Measurements from ENCODE around the gene EDAR. TPM values are rescaled to one million over a fixed set of nuclear protein-coding genes. Genes with fewer than 3 reads are reported as not detected.

EDAR gene
- total and polyA plus RNA-seq, 9 of the 15 experiments (the other 6 are each of a cell fraction or from before 2014, with no cell fraction given), result 0.01 TPM; not detected in 8

- ChIA-PET CTCF (ENCODE audit: low intra/inter-chr PET ratio) (no interaction called here), POLR2A (no interaction called here)
- 0% methylated on average over 13 of the region's 13 CpGs for WGBS (ENCODE audit: insufficient coverage, low coverage, missing lambda C conversion rate)
- Histone ChIP-seq H3K27me3 (ENCODE audit: control insufficient read depth in 2 of 2, insufficient read depth in 2 of 2, low read length in 2 of 2) (peaks cover 49 to 79% of the 10 kb centered on the region in 2 experiments), H3K9me1 (ENCODE audit: control insufficient read depth, insufficient read depth, low read length) (peaks cover 3% of the 10 kb centered on the region), H3K4me2 (ENCODE audit: insufficient read depth, low read length) (no peak overlapping the region), H3K9ac (ENCODE audit: insufficient read depth in 1 of 2, low read depth in 2 of 2, low read length in 2 of 2) (no peak overlapping the region), H4K20me1 (replicated peaks; ENCODE audit: control insufficient read depth, insufficient read depth, low read length) (0 out of 2 replicates have a peak, but pooled peaks cover 3% of the 10 kb centered on the region), H3K27ac (ENCODE audit: extremely low read depth, low read depth, low read length) (no peak overlapping the region), H3K36me3 (ENCODE audit: control insufficient read depth, insufficient read depth, low read length) (no peaks in the 10 kb centered on the region), H2AFZ (ENCODE audit: low read depth, low read length) (no peak overlapping the region), H3K4me3 (no peak overlapping the region), H3K4me1 (replicated peaks in 1 of 2; ENCODE audit: control insufficient read depth in 2 of 2, insufficient read depth in 2 of 2, low read length in 2 of 2) (no peaks in the 10 kb centered on the region), H3K79me2 (ENCODE audit: control insufficient read depth, insufficient read depth, low read length) (no peaks in the 10 kb centered on the region), H3K9me3 (replicated peaks; ENCODE audit: control insufficient read depth, insufficient read depth, low read depth, low read length) (no peaks in the 10 kb centered on the region)
- no peak for TF ChIP-seq NFATC3 (IDR thresholded peaks at IDR 0.05)
- TF ChIP-seq TFAM (CRISPR knock-in tag; conservative IDR thresholded peaks at IDR 0.05), result no peak
- no peak for TF ChIP-seq HLTF (IDR thresholded peaks at IDR 0.05)
- no peak for TF ChIP-seq ZNF551 (CRISPR knock-in tag; IDR thresholded peaks at IDR 0.05)
- no peak for TF ChIP-seq ZNF282 (CRISPR knock-in tag; IDR thresholded peaks at IDR 0.05)
- TF ChIP-seq SREBF2 (CRISPR knock-in tag; IDR thresholded peaks at IDR 0.05), result no peak
- TF ChIP-seq THAP7 (CRISPR knock-in tag; IDR thresholded peaks at IDR 0.05), result no peak
- TF ChIP-seq FOXJ2 (tag; IDR thresholded peaks at IDR 0.05), result no peak
- no peak for TF ChIP-seq HMGXB4 (CRISPR knock-in tag; IDR thresholded peaks at IDR 0.05)
- in situ Hi-C loops (cut with MboI), result no loop called here
- intact Hi-C loops (cut with micrococcal nuclease), result no loop called here
- no peak for FAIRE-seq
- BruUV-seq (replicated peaks), result no TSS peak
- DNase-seq (ENCODE audit: extremely low read depth in 1 of 4, low spot score in 3 of 4), result no peak
- no peak for ATAC-seq
Measured at GRCh38 chr2:108983610-108984009, 5.4 kb downstream of the EDAR start.

Measured in K562 (cell line).